CD4-positive, alpha-beta T cell treated with Interleukin-6 for 4 hours (primary cell): ENCODE data around the gene KCNT1.

Source experiments
- DNase-seq: peaks from one replicate; pipeline ENCODE4 v3.0.0-alpha.2; 2020; ENCODE audit warnings: mixed read lengths

Gene KCNT1

DNA sequence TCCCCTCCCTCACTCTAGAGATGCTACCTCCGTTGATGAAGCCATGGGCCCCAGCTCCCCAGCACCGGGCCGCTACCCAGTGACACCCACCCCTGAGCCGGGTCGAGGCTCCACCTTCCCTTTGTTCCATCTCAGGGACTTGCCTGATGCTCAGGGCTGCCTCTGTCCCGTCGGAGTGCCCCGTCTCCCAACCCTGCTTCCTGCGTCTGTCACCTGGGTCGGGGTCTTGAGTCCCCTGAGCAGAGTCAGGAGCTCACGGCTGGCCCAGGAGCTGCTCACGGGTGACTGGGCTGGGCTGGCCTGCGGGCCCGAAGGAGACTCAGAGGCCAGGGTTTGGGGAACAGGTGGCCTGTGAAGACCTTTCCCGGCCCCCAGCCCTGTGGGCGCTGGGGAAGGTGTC lies 85.3 kb downstream of the KCNT1 start:
- no peak for DNase-seq

DNA sequence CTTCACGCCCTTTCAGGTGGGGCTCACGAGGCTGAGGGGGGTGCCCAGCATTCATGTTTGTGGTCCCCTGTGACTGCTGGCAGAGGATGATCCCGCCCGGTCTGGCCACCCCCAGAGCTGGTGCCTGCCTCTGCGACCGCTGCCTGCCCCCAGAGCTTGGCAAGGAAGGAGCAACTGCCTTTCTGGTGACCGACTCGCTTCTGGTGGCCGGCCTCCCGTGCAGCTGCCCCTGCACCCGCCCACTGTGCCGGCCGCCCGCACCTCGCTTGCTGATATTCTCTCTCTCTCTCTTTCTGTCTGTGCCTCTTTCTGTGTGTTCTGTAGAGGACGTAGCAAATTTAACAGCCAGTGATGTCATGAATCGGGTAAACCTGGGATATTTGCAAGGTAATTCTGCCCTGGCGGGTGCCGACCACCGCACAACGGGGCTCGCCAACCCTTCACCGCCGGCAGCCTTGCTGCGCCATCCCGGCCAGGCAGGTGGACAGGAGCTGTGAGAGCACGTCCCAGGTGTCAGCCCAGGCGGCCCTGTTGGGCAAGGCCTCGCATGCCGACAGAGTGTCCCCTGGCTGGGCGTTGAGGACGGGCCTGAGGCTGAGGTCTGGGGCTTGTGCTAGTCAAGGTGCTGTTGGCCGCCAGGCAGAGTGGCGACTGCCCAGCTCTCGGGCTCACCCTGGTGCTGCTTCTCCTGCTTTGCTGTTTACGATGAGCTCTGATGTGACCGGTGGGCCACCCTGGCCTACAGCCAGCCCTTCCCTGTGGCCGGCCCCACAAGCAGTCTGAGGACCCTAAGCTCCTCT lies 86.0 kb downstream of the KCNT1 start:
- no peak for DNase-seq

DNA sequence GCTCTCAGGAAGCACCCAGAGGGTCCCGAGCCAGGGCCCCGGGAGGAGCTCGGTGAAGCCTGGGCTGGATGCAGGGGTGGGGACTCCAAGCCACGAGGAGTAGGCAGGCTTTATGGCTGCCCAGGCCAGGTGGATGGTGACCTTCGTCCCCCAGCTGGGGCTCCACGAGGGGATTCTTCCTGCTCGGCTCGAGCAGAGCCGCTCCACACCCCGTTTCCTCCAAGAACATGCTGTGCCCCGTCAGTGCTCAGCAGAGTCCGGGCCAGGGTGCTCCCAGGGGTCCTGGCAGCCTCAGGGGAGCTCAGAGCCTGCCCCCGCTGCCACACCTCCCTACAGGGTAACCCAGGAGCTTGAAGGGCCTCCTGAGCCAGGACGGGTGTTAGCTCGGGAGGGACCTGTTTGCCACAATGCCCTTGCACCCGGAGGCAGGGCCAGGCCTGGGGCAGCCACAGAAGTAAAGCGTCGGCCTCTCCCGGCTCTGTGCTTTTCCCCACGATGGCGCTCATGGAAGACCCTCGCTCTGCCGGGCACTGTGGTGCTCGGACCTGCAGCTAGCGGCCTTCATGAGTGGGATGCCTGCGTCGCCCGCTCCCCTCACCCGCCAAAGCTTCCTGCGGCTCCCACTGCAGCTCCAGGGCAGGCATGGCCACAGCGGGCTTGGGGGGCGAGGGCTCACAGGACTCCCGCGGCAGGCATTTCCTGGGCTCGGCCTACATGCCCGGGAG lies 86.8 kb downstream of the KCNT1 start:
- DNase-seq, result no peak

DNA sequence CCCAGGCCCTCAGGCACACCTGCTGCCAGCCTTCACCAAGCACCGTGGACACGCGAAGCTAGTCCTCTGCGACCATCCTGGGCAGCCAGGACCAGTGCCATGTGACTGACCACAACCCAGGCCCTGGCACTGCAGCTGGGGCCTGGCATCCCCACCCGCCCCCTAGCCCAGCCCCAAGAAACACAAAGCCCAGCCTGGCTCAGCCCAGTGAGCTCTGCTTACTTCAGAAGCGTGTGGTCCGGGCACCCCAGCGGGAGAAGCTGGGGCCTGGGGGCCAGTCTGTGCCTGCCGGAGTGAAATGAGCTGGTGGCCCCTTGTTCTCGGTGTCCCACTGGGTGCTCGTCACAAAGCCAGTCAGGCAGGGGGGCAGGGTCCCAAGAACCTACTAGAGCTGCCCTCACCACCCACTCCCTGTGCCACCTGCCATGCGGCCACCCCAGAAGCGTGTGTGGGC lies 87.9 kb downstream of the KCNT1 start:
- no peak for DNase-seq

DNA sequence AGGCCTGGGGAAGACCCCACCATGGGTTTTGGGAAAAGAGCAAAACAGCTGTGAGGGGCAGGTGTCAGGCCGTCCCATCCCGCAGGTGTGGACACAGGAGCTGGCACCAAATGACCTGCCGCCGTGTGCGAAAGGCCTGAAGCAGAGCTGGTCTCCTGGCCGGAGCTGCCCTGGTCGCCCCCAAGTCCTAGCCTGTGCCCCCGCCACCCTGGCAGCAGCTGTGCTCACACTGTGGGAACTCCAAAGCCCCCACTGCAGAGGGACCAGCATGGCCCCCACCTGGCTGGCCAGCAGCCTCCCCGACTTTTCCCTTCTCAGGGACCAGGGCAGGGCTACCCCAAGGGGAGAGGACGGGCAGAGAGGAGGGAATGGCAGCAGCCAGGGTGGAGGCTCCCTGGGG lies 88.4 kb downstream of the KCNT1 start:
- no peak for DNase-seq

DNA sequence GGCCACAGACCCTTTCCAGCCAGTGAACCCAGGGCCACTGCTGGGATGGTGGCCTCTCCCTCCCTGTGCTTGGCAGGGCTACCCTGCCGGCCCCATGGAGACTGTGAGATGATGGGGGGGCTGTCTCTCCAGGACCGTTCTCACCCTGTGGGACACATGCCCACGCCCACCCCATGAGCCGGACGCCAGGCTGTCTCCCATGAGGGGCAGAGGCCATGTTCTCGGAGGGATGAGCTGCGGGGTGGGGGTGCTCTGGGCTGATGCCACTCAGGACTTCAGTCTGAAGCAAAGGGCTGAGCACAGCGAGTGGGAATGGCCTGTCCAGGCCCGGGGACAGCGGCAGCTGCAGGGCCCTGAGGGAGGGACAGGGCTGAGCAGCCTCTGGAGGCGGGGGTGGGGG lies 88.9 kb downstream of the KCNT1 start:
- DNase-seq, result no peak

DNA sequence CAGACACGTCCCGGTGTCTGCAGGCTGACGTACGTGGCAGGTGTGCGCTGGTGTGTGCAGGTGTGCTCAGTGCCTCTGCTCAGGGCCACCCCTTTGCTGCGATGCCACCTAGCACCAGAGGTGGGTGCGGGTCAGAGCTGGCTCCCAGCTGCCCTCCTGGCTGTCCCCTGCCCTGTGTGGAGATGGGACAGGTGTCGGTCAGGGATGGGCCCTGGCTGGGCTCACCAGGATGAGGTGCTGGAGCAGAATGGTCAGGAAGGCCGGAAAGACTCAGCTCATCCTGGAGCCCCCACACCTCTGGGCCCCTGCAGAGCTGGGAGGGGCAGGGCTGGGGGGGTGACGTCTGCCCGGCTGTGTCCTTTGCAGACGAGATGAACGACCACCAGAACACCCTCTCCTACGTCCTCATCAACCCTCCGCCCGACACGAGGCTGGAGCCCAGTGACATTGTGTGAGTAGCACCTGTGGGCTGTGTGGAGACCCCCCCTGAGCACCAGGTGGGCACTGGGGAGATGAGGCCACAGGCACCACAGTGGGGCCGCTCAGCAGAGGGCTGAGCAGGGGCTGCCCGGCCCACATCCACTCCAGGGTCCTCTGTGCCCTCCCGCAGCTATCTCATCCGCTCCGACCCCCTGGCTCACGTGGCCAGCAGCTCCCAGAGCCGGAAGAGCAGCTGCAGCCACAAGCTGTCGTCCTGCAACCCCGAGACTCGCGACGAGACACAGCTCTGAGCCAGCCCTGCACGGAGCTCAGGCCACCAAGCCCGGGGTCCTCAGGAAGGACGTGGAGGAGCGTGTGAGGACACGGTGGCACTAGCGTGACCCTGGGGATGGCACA lies 89.7 kb downstream of the KCNT1 start:
- no peak for DNase-seq

DNA sequence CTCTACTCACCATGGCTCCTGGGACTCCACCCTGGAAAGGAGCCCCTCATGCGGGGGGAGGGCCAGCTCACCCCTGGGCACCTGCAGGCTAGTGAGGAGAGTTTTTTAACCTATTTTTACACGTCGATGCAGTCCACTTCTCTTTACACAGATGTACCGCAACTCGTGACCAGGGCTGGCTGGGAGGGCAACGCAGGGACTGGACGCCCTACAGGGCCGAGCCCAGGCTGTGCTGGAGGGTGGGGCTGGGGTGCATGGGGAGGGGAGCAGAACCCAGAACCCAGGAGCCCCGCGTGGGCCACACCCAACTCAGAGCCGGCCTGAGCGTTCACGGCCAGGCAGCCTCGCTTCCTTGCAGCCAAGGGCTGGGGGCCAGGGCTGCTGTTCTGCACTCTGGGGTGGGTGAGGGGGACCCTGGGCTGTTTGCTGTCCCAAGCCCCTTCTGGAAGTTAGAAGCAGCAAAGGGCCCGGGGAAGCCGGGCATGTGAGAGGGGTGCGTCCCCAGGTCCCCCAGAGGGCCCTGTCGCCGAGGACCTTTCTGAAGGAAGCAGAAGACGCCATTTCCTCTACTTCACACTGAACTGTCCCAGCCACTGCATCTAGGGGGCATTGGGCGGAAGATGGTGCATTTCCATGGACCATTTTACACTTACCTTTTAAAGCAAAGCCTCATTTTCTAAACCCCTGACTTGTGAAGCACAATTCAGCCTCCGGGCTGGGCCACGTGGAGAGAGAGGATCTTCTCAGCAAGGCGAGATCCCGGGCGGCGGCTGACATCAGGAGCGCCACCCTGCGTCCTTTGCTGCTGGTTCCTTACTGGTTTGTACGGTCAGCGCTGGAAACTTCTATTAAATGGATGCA lies 90.5 kb downstream of the KCNT1 start:
- DNase-seq, result no peak

DNA sequence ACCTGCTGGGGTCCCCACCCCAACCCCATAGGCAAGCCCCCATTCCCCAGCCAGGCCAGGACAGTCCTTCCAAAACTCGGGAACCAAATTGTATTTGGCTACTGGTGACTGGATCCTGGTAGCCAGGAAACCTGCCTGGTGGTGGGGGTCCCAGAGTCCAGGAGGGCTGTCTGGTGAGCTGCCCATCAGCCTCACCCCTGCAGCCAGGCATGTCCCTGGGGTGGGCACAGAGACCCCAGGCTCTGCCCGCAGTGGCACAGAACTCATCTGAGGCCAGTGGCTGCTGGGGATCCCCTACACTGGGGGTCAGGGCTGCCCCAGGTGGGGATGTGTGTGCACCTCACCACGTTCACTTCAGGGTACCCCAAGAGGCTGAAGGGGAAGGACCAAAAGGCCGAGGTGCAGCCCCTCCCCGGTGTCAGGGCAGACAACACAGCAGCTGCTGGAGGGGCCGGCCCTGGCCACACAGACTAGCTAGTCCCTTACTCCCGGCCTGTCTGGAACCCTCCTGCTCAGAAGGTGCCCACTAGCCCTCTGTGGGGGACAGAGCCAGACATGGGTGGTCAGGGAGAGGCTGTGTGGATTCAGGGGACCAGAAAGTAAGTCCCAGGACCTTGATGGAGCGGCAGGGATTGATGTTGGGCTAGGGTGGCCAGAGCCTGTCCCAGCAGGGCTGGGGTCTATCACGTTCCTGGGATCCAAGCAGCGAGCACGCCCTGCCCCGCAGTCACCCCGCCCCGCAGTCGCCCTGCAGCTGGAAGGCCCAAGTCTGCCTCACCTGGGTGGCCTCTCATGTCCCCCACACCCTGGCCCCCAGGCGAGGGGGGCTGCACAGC lies 91.5 kb downstream of the KCNT1 start:
- no peak for DNase-seq

DNA sequence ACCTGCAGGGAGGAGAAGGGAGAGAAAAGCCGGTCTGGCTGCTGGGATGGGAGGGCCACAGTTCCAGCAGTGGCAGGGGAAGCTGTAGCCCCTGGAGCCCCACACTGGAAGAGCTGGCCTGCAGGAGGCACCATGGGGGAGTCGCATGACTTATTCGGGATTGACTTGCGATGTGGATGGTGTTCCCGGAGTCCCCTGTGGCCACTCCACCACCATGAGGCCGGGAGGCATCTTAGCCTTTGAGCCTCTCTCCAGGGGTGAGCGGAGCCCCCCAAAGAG lies 92.0 kb downstream of the KCNT1 start:
- DNase-seq, result no peak

DNA sequence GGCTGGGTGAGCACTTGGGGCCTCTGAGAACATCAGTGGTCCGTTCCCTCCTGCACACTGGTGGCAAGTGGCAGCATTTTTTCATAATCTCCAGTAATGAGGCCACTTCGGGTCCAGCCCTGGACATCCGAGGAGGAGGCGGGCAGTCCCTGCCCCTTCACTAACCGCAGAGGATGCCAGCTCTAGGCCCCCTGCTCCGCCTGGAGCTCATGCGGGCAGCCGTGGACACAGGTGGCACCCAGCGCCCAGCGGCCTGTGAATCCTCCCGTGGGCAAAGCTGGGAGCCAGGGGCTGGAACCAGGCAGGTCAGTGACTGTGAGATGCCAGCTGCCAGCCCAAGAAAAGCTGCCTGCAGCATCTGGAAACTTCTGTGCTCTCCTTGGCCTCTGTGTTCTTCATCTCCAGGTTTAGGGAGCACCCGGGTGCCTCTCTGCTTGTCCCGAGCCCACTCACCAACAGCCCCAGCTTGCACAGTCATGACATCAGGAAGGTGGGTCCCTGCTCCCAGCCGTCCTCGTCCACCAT lies 92.4 kb downstream of the KCNT1 start:
- DNase-seq, result no peak

DNA sequence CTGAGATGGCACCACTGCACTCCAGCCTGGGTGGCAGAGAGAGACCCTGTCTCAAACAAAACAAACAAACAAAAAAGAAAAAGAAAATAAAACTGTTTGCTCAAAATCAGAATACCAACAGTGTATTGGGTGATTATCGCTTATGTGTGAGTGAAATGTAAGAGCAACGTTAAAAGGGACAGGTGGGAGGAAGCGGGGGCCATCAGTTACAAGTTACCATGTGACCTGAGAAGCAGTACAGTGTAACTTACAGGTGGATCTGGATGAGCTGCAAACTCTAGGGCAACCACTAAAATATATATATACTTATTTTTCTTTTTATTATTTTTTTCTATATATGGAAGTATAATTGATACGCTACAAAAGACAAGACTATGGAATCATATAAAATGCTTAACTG lies 93.4 kb downstream of the KCNT1 start:
- no peak for DNase-seq

DNA sequence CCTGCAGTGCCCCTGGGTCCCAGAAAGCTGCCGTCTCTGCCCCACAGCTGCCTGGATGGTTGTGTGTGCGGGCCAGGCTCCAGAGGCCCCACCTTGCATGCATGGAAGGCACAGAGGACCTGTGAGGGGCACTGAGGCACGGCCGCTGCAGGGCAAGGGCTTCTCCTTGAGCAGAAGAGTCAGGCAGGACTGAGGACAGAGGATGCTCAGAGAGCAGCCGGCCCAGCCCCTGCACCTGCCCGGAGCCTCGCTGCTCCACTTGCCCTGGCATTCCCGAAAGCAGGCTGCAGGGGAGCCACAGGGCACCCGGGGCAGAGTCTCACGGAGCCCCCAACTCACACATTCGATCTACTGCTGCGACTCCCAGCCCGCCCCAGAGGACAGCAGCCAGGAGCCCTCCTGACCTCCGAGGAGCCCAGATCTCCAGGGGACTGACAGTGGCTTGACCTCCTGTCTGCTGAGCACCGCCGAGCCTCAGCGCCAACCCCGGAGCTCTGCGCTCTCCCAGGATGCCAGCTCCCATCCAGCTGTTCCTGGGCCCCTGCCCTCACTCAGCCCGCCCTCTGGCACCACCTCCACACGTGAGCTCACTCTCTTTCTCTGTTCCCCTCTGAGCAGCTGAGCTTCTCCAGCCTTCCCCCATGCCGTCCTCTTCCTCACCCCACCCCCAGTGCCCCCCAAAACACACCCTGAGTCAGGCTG lies 95.0 kb downstream of the KCNT1 start:
- no peak for DNase-seq

DNA sequence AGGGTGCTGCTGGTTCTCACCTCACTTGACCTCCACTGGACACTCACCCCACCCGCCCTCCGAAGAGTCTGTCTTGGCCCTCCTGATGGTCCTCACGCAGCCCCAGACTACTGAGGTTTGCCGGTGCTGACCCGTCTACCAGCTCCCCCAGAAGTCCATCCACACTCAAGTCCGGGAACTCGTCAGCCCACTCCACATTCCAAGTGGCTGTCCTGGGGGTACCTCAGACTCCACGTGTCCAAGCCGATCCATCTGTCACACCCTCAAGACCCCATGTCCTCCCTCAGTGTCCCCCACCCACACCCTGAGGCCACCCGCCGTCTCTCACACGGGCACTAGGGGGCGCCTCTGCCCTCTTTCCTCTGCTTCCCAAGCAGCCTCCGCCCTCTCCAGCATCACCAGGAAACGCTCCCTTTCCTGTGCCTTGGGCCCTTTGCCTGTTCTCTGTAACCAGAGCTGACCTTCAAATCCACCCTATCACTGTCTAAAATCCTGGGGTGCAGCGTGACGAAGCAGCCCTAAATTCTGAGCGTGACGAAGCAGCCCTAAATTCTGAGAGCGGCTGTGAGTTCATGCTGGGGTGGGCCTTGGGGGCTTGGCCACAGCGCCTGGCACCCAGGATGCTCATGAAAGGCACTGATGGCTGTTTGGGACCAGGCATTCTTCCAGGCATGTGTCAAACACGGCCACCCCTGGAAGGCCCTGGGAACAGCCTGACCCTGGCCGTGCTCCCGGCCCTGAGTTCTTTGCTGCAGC lies 95.7 kb downstream of the KCNT1 start:
- peak; percentile 24 for DNase-seq

DNA sequence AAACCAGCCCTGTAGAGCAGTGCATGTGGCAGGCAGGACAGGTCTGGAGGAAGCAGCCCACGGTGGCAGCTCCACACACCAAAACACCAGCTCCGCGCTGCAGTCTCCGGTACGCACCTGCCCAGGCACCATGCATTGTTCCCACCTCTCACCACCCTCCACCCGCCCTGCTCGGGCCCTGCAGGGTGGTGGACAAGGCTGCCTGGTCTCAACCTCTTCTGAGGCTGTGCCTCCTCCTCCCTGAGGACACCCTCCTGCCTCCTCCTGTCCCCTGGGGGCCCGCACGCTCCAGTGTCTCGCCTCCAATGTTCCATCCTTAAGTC lies 96.2 kb downstream of the KCNT1 start:
- no peak for DNase-seq

DNA sequence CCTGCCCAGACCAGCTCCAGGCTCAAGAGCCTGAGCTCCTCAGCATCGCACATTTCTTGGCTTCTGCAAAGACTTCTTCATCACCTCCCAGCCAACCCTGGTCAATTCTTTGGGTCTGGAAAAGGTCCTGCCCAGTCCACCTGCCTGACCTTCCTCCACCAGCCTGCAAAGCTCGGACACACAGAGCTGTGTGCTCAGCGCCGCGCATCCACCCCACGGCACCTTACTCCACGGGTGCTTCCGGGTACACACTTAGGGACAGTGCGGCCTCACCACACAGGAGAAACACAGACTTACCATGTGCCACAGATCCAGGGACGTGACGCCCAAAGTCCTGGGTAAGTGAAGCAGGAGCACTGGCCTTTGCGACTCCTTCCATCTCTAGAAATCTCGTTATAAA lies 97.3 kb downstream of the KCNT1 start:
- no peak for DNase-seq

DNA sequence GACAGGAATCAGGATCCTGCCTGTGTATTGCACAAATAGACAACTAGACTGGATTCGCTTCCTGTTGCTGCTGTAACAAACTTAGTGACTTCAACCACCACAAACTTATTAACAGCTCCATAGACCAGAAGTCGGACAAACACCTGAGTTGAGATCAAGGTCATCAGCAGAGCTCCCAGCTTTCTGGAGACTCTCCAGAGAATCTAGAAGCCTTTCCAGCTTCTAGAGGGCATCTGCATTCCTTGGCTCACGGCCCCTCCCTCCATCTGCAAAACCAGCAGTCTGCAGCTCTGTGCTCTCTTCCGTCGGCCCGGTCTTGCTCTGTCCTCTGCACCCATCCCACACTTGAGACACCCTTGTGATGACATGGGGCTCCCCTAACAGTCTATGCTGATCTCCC lies 99.1 kb downstream of the KCNT1 start:
- DNase-seq, result no peak

DNA sequence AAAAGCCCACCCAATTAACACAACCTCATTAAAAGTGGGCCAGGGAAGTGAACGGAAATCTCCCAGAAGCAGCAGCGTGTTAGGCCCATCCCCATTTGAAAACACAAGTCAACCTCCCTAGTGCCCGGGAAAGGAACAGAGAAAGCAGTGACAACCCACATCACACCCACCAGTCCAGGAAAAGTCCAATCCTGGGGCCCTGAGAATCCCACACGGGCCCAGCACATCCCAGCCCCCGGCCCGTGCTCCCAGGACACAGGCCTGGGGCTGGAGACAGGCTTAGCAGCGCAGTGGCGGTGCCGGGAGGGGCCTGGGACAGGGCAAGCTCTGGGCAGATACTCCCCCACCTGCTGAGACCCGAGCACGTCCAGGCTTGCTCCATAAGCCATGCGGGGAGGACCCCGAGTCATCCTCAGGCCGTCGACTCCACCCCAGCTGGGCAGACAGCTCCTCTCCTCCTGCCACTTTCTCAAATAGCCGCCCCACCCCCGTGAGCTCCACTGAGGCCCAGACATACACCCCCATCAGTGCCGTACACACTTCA lies 101.0 kb downstream of the KCNT1 start:
- no peak for DNase-seq

DNA sequence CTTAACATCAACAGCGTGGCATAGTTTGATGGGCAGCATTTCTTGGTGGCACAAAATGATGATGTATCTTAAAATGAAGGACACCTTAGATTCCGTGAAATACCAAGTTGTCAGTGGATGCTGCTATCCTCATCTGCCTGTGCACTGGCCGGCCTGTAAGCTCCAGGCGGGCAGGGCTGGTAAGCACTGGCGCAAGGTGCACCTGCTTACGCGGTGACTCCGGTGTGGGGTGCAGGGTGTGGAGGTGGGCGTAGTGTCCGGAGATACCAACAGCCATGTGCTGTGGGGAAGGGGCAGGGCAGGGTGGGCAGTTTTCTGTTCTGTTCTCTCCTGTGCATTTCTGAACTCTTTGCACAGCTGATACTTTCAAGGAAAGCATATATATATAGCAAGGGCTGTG lies 101.5 kb downstream of the KCNT1 start:
- no peak for DNase-seq
